Epidermal melanocyte (primary cell): Measurements from ENCODE around the gene DCTN5.

ENCODE experiments used
- DNase-seq: peaks from one replicate; pipeline ENCODE4 v3.0.0; 2011; ENCODE audit warnings: low spot score; ENCODE audit not compliant: insufficient read length

Gene DCTN5

GRCh38 chr16:23663918-23664317, 22.7 kb downstream of the DCTN5 start:
- DNase-seq: no peak

GRCh38 chr16:23666571-23667354, 25.5 kb downstream of the DCTN5 start:
- DNase-seq: no peak

- no peak for DNase-seq
Measured at GRCh38 chr16:23667355-23667659, 26.0 kb downstream of the DCTN5 start.

- DNase-seq: no peak
Measured at GRCh38 chr16:23668225-23668624, 27.0 kb downstream of the DCTN5 start.

GRCh38 chr16:23668873-23669272, 27.6 kb downstream of the DCTN5 start:
- DNase-seq: no peak

- no peak for DNase-seq
Measured at GRCh38 chr16:23670137-23670776, 29.0 kb downstream of the DCTN5 start.

- DNase-seq: no peak
Measured at GRCh38 chr16:23673971-23674614, 32.8 kb downstream of the DCTN5 start.

- no peak for DNase-seq
Measured at GRCh38 chr16:23676924-23677480, 35.7 kb downstream of the DCTN5 start.

- peak; percentile 88 for DNase-seq
Measured at GRCh38 chr16:23678430-23679273, 37.4 kb downstream of the DCTN5 start, which contains the start of gene PLK1. PLK1 (plus strand) TSS chr16:23678889; CDS start chr16:23678933, 44 bp downstream.

GRCh38 chr16:23679274-23679985, 38.2 kb downstream of the DCTN5 start:
- DNase-seq: no peak

GRCh38 chr16:23679986-23680336, 38.7 kb downstream of the DCTN5 start:
- no peak for DNase-seq

- DNase-seq: no peak
Measured at GRCh38 chr16:23682181-23682580, 40.9 kb downstream of the DCTN5 start.

GRCh38 chr16:23683487-23683886, 42.2 kb downstream of the DCTN5 start:
- no peak for DNase-seq

GRCh38 chr16:23687034-23687808, 46.0 kb downstream of the DCTN5 start:
- DNase-seq: no peak

GRCh38 chr16:23689442-23690187, 48.3 kb downstream of the DCTN5 start:
- DNase-seq: no peak

- DNase-seq: no peak
Measured at GRCh38 chr16:23690771-23691482, 49.7 kb downstream of the DCTN5 start.

GRCh38 chr16:23691483-23692189, 50.4 kb downstream of the DCTN5 start:
- no peak for DNase-seq
